IMR-90 (cell line): ENCODE data around the gene TMA16. TPM values are rescaled to one million over a fixed set of nuclear protein-coding genes. Genes with fewer than 3 reads are reported as not detected.

Experiments
- ATAC-seq: fragments of 200-7000 bp; cut with Tn5 transposase; 2 replicates; pipeline ENCODE4 v1.9.1; 2020; ENCODE audit warnings: low read depth, mild to moderate bottlenecking, moderate library complexity
- BruUV-seq: library from RNA; stranded (reverse); fragments of 400-500 nt; replicated peaks from 2 replicates; lab custom pipeline; 2021; lab: Mats Ljungman, UMichigan
- CTCF ChIA-PET: fragments of 300-600 bp; formaldehyde crosslinking; extraction: SDS; loops from one replicate; lab custom pipeline; 2021; ENCODE audit warnings: antibody characterized with exemption; lab: Yijun Ruan, JAX
- POLR2A ChIA-PET: fragments of 300-600 bp; sonication (Branson Sonifier 250); formaldehyde crosslinking; loops from one replicate; lab custom pipeline; 2022; ENCODE audit warnings: antibody characterized with exemption; ENCODE audit not compliant: unreplicated experiment; lab: Charles Lee
- DNase-seq: peaks from one replicate; pipeline ENCODE4 v3.0.0; 2013
- H2AFZ ChIP-seq: replicated peaks from 2 replicates; pipeline ENCODE3; 2013; ENCODE audit warnings: low read length, mild to moderate bottlenecking; ENCODE audit not compliant: poor library complexity
- H2AK5ac ChIP-seq: 2 replicates; pipeline ENCODE4 v1.6.1; 2013; ENCODE audit warnings: low read depth, low read length, inconsistent platforms
- H2AK9ac ChIP-seq: replicated peaks from 2 replicates; pipeline ENCODE3; 2013; ENCODE audit warnings: mild to moderate bottlenecking, low read depth, low read length, moderate library complexity; ENCODE audit not compliant: poor library complexity
- H2BK120ac ChIP-seq: 2 replicates; pipeline ENCODE4 v1.6.1; 2013; ENCODE audit warnings: low read depth, low read length, inconsistent platforms
- H2BK15ac ChIP-seq: 3 replicates; pipeline ENCODE4 v1.6.1; 2013; ENCODE audit warnings: low read depth, low read length, inconsistent platforms
- H2BK20ac ChIP-seq: 2 replicates; pipeline ENCODE4 v1.6.1; 2013; ENCODE audit warnings: low read depth, mild to moderate bottlenecking, inconsistent platforms, low read length, moderate library complexity
- H2BK5ac ChIP-seq: 2 replicates; pipeline ENCODE4 v1.6.1; 2013; ENCODE audit warnings: mild to moderate bottlenecking, low read depth, low read length, inconsistent platforms; ENCODE audit not compliant: poor library complexity, severe bottlenecking
- H3K14ac ChIP-seq: replicated peaks from 2 replicates; pipeline ENCODE4 v1.6.1; 2013; ENCODE audit warnings: low read depth, low read length, inconsistent platforms
- H3K18ac ChIP-seq: 2 replicates; pipeline ENCODE4 v1.6.1; 2013; ENCODE audit warnings: low read depth, low read length, control low read depth
- H3K23ac ChIP-seq: 2 replicates; pipeline ENCODE4 v1.6.1; 2013; ENCODE audit warnings: low read depth, low read length, inconsistent platforms
- H3K27ac ChIP-seq: 2 replicates; pipeline ENCODE4 v1.5.1; 2013; ENCODE audit warnings: mild to moderate bottlenecking, control low read depth, low read length; ENCODE audit not compliant: insufficient read depth
- H3K27me3 ChIP-seq: 2 replicates; pipeline ENCODE4 v1.6.1; 2013; ENCODE audit warnings: low read length; ENCODE audit not compliant: control insufficient read depth, insufficient read depth
- H3K36me3 ChIP-seq: 2 replicates; pipeline ENCODE4 v1.6.1; 2013; ENCODE audit warnings: low read length, mixed read lengths; ENCODE audit not compliant: control insufficient read depth, insufficient read depth
- H3K4ac ChIP-seq: 2 replicates; pipeline ENCODE4 v1.6.1; 2013; ENCODE audit warnings: low read depth, low read length, inconsistent platforms
- H3K4me1 ChIP-seq: 2 replicates; pipeline ENCODE4 v1.6.1; 2013; ENCODE audit warnings: low read length, mixed read lengths; ENCODE audit not compliant: control insufficient read depth, insufficient read depth
- H3K4me2 ChIP-seq: 2 replicates; pipeline ENCODE4 v1.6.1; 2013; ENCODE audit warnings: low read depth, mild to moderate bottlenecking, control low read depth, low read length, moderate library complexity
- H3K4me3 ChIP-seq: 2 replicates; pipeline ENCODE4 v1.5.1; 2013; ENCODE audit warnings: low read depth, mild to moderate bottlenecking, control low read depth, low read length, moderate library complexity; ENCODE audit not compliant: insufficient read depth
- H3K56ac ChIP-seq: 2 replicates; pipeline ENCODE4 v1.6.1; 2013; ENCODE audit warnings: low read length, inconsistent platforms; ENCODE audit not compliant: insufficient read depth; ENCODE audit errors: extremely low read depth
- H3K79me1 ChIP-seq, 2 experiments: 2 replicates each; pipeline ENCODE4 v1.6.1; 2013; ENCODE audit warnings: low read length in 2 of 2, inconsistent platforms in 1 of 2, low read depth in 1 of 2
- H3K9ac ChIP-seq: 2 replicates; pipeline ENCODE4 v1.6.1; 2013; ENCODE audit warnings: low read depth, low read length, control low read depth
- H3K9me1 ChIP-seq: 2 replicates; pipeline ENCODE4 v1.6.1; 2013; ENCODE audit warnings: low read length, inconsistent platforms; ENCODE audit not compliant: insufficient read depth
- H3K9me3 ChIP-seq: 2 replicates; pipeline ENCODE4 v1.6.1; 2013; ENCODE audit warnings: low read length; ENCODE audit not compliant: control insufficient read depth, insufficient read depth
- H4K20me1 ChIP-seq: 2 replicates; pipeline ENCODE4 v1.6.1; 2013; ENCODE audit warnings: low read length, inconsistent platforms; ENCODE audit not compliant: insufficient read depth
- H4K5ac ChIP-seq: 2 replicates; pipeline ENCODE4 v1.6.1; 2013; ENCODE audit warnings: mild to moderate bottlenecking, low read depth, low read length, control low read depth
- H4K8ac ChIP-seq, 2 experiments: 2 replicates each; pipeline ENCODE4 v1.6.1; 2013; ENCODE audit warnings: low read depth in 2 of 2, low read length in 2 of 2, control low read depth in 1 of 2, inconsistent platforms in 1 of 2
- H4K91ac ChIP-seq: 2 replicates; pipeline ENCODE4 v1.6.1; 2013; ENCODE audit warnings: low read depth, low read length, inconsistent platforms; ENCODE audit not compliant: insufficient read depth
- BHLHE40 ChIP-seq: fragments of 150-350 bp; IDR thresholded peaks from 2 replicates; pipeline ENCODE4 v1.6.1; 2016; ENCODE audit warnings: mild to moderate bottlenecking, low read depth, low read length
- MXI1 ChIP-seq: IDR thresholded peaks from 2 replicates; pipeline ENCODE4 v1.6.1; 2012; ENCODE audit warnings: low read depth, mild to moderate bottlenecking, low read length, moderate library complexity, borderline replicate concordance
- WGBS, 2 experiments: methylation state at CpG; one replicate each; pipeline versions ENCODE4 v1.1.5 to v1.1.7; 2013; ENCODE audit warnings: missing lambda C conversion rate in 2 of 2; ENCODE audit not compliant: insufficient read length in 1 of 2; ENCODE audit errors: extremely low coverage in 2 of 2; 5-methylcytosine and 5-hydroxymethylcytosine counted together
- dilution Hi-C: fragments of 300-500 bp; cut with HindIII; formaldehyde crosslinking; loops from one replicate; pipeline ENCODE4 v1.14.3; 2018; ENCODE audit warnings: low sequenced_read_pairs; ENCODE audit not compliant: unreplicated experiment
- in situ Hi-C: fragments of 300-500 bp; cut with MboI; formaldehyde crosslinking; loops from 3 replicates; pipeline ENCODE4 v1.14.3; 2019; ENCODE audit warnings: low sequenced_read_pairs, inconsistent platforms, mixed read lengths
- intact Hi-C: fragments of 100-400 bp; cut with micrococcal nuclease; formaldehyde crosslinking; loops from 2 replicates; pipeline ENCODE4 v1.10.0; 2022
- polyA plus RNA-seq, 3 experiments: library from polyadenylated mRNA; depleted of rRNA; stranded (reverse); fragments of >200 nt; gene quantifications; 2 replicates each; pipeline ENCODE4 v1.2.3, GENCODE V29; 2012; ENCODE audit warnings: low replicate concordance in 1 of 3
- total RNA-seq: library from RNA; depleted of rRNA; stranded (reverse); fragments of >200 nt; gene quantifications from 2 replicates; pipeline ENCODE4 v1.2.3, GENCODE V29; 2012
- TF ChIP-seq, protein P1 (sequence below): fragments of 150-350 bp; IDR thresholded peaks from 2 replicates; pipeline ENCODE4 v1.6.1; 2016; ENCODE audit warnings: low read depth, mild to moderate bottlenecking, low read length, moderate library complexity, borderline replicate concordance

The TMA16 gene
- total and polyA plus RNA-seq, 2 of the 4 experiments (the other 2 are of a cell fraction), result 9.3 to 19.8 TPM

GRCh38 chr4:163553146-163553545, 58.7 kb downstream of the TMA16 start:
- H3K4me2 ChIP-seq, result no peak overlapping the region
- no peaks in the 10 kb centered on the region for H3K79me1 ChIP-seq
- no peak for ATAC-seq
- DNase-seq, result no peak
- WGBS, 2 experiments, result no CpG with 5 or more reads among the region's 4 CpGs
- H3K18ac ChIP-seq, result no peak overlapping the region
- H3K4me3 ChIP-seq, result no peak overlapping the region
- H2AFZ ChIP-seq, result no peak overlapping the region
- dilution Hi-C loops, result no loop called here
- H3K56ac ChIP-seq, result no peak overlapping the region
- intact Hi-C loops, result no loop called here
- no peak overlapping the region for H3K27ac ChIP-seq
- H2BK120ac ChIP-seq, result no peak overlapping the region
- TF ChIP-seq, protein P1, sequence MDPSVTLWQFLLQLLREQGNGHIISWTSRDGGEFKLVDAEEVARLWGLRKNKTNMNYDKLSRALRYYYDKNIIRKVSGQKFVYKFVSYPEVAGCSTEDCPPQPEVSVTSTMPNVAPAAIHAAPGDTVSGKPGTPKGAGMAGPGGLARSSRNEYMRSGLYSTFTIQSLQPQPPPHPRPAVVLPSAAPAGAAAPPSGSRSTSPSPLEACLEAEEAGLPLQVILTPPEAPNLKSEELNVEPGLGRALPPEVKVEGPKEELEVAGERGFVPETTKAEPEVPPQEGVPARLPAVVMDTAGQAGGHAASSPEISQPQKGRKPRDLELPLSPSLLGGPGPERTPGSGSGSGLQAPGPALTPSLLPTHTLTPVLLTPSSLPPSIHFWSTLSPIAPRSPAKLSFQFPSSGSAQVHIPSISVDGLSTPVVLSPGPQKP, result no peak
- TF ChIP-seq BHLHE40, result no peak
- TF ChIP-seq MXI1, result no peak
- H3K14ac ChIP-seq, result no peak overlapping the region
- H2AK9ac ChIP-seq, result no peak overlapping the region
- no peak overlapping the region for H2AK5ac ChIP-seq
- H2BK5ac ChIP-seq, result no peak overlapping the region
- no peak overlapping the region for H4K5ac ChIP-seq
- ChIA-PET CTCF (interaction anchor here (5.6 kb wide), 1 partner anchor 1178 kb away, joined by 26 read pairs; no protein-coding TSS in a partner anchor), POLR2A (no interaction called here)
- BruUV-seq, result no TSS peak
- H3K23ac ChIP-seq, result no peak overlapping the region
- no peaks in the 10 kb centered on the region for H3K36me3 ChIP-seq
- H2BK20ac ChIP-seq, result no peak overlapping the region
- H3K4me1 ChIP-seq, result no peaks in the 10 kb centered on the region
- H3K9ac ChIP-seq, result no peak overlapping the region
- in situ Hi-C loops, result loop anchor here (10.0 kb wide), 1 partner anchor 1182 kb away; no protein-coding TSS in a partner anchor
- H4K20me1 ChIP-seq, result no peaks in the 10 kb centered on the region
- no peak overlapping the region for H4K8ac ChIP-seq
- no peaks in the 10 kb centered on the region for H3K27me3 ChIP-seq
- no peaks in the 10 kb centered on the region for H3K9me3 ChIP-seq
- no peak overlapping the region for H4K91ac ChIP-seq
- H2BK15ac ChIP-seq, result no peak overlapping the region
- H3K4ac ChIP-seq, result no peak overlapping the region
- no peaks in the 10 kb centered on the region for H3K9me1 ChIP-seq
